HUES64 (cell line): ENCODE measurements around the gene MAP3K5.
A peak's percentile ranks its signal among the peaks of the same experiment; 100 is the strongest.

Experiments used
- H3K27ac ChIP-seq: 2 replicates; pipeline ENCODE4 v1.7.0; 2013; ENCODE audit warnings: low read depth, low read length, inconsistent platforms
- H3K27me3 ChIP-seq: 2 replicates; pipeline ENCODE4 v1.6.1; 2013; ENCODE audit warnings: mild to moderate bottlenecking, low read length; ENCODE audit not compliant: insufficient read depth
- H3K36me3 ChIP-seq: 2 replicates; pipeline ENCODE4 v1.6.1; 2013; ENCODE audit warnings: mild to moderate bottlenecking, low read length; ENCODE audit not compliant: insufficient read depth
- H3K4me1 ChIP-seq: 2 replicates; pipeline ENCODE4 v1.6.1; 2013; ENCODE audit warnings: mild to moderate bottlenecking, low read length, moderate library complexity; ENCODE audit not compliant: insufficient read depth
- H3K4me3 ChIP-seq: 2 replicates; pipeline ENCODE4 v1.5.1; 2013; ENCODE audit warnings: mild to moderate bottlenecking, low read length, moderate library complexity
- H3K9ac ChIP-seq: 2 replicates; pipeline ENCODE4 v1.6.1; 2013; ENCODE audit warnings: mild to moderate bottlenecking, low read depth, low read length
- H3K9me3 ChIP-seq: 2 replicates; pipeline ENCODE4 v1.6.1; 2013; ENCODE audit warnings: low read depth, low read length; ENCODE audit not compliant: insufficient read depth
- WGBS: fragments of 150-250, 120-280 bp; methylation state at CpG from one replicate; pipeline ENCODE4 v1.1.7; 2013; ENCODE audit warnings: missing lambda C conversion rate; 5-methylcytosine and 5-hydroxymethylcytosine counted together

MAP3K5 gene

GRCh38 chr6:136780972-136781371, 11.3 kb downstream of the MAP3K5 start:
- Histone ChIP-seq H3K9me3 (no peaks in the 10 kb centered on the region), H3K36me3 (no peaks in the 10 kb centered on the region), H3K27ac (no peak overlapping the region), H3K4me1 (no peaks in the 10 kb centered on the region; the same call in 1 of the 2 replicates), H3K4me3 (no peak overlapping the region), H3K9ac (no peak overlapping the region), H3K27me3 (no peaks in the 10 kb centered on the region)
- WGBS: 95% methylated on average over 2 of the region's 3 CpGs

- no peak overlapping the region for H3K27ac ChIP-seq
- H3K4me3 ChIP-seq: no peak overlapping the region
- no peaks in the 10 kb centered on the region for H3K36me3 ChIP-seq
- no peak overlapping the region for H3K9ac ChIP-seq
- H3K27me3 ChIP-seq: no peaks in the 10 kb centered on the region
- WGBS: 87% methylated on average over 1 of the region's 1 CpG
- no peaks in the 10 kb centered on the region for H3K9me3 ChIP-seq
- no peaks in the 10 kb centered on the region; the same call in 1 of the 2 replicates for H3K4me1 ChIP-seq
Measured at GRCh38 chr6:136779682-136780081, 12.6 kb downstream of the MAP3K5 start.

- no peaks in the 10 kb centered on the region for H3K27me3 ChIP-seq
- H3K4me1 ChIP-seq: peaks cover 8% of the 10 kb centered on the region
- no peak overlapping the region for H3K9ac ChIP-seq
- H3K27ac ChIP-seq: no peak overlapping the region
- no peaks in the 10 kb centered on the region for H3K9me3 ChIP-seq
- no peaks in the 10 kb centered on the region for H3K36me3 ChIP-seq
- 85% methylated on average over 2 of the region's 3 CpGs for WGBS
- H3K4me3 ChIP-seq: no peak overlapping the region
Measured at GRCh38 chr6:136777651-136778050, 14.6 kb downstream of the MAP3K5 start.

- Histone ChIP-seq H3K27ac (no peak overlapping the region), H3K36me3 (no peaks in the 10 kb centered on the region), H3K4me1 (peaks cover 9% of the 10 kb centered on the region), H3K27me3 (no peaks in the 10 kb centered on the region), H3K4me3 (no peak overlapping the region), H3K9me3 (no peaks in the 10 kb centered on the region), H3K9ac (no peak overlapping the region)
- WGBS: 95% methylated on average over 2 of the region's 2 CpGs
Measured at GRCh38 chr6:136775548-136775947, 16.7 kb downstream of the MAP3K5 start.

- H3K4me3 ChIP-seq: no peak overlapping the region
- H3K36me3 ChIP-seq: no peaks in the 10 kb centered on the region
- H3K27me3 ChIP-seq: no peaks in the 10 kb centered on the region
- 93% methylated on average over 3 of the region's 3 CpGs for WGBS
- H3K27ac ChIP-seq: no peak overlapping the region
- peaks cover 9% of the 10 kb centered on the region for H3K4me1 ChIP-seq
- H3K9me3 ChIP-seq: no peaks in the 10 kb centered on the region
- no peak overlapping the region for H3K9ac ChIP-seq
Measured at GRCh38 chr6:136775081-136775480, 17.2 kb downstream of the MAP3K5 start.

- Histone ChIP-seq H3K9me3 (no peaks in the 10 kb centered on the region), H3K27me3 (no peaks in the 10 kb centered on the region), H3K4me1 (peaks cover 9% of the 10 kb centered on the region), H3K9ac (no peak overlapping the region), H3K27ac (no peak overlapping the region), H3K36me3 (no peaks in the 10 kb centered on the region), H3K4me3 (no peak overlapping the region)
- 91% methylated on average over 5 of the region's 6 CpGs for WGBS
Measured at GRCh38 chr6:136774228-136775041, 17.8 kb downstream of the MAP3K5 start.

GRCh38 chr6:136773473-136773796, 18.8 kb downstream of the MAP3K5 start:
- 91% methylated on average over 3 of the region's 4 CpGs for WGBS

GRCh38 chr6:136772685-136773472, 19.4 kb downstream of the MAP3K5 start:
- H3K36me3 ChIP-seq: no peaks in the 10 kb centered on the region
- peak overlapping the region; percentile 22; the same call in 1 of the 2 replicates for H3K9ac ChIP-seq
- H3K27ac ChIP-seq: no peak overlapping the region
- peaks cover 9% of the 10 kb centered on the region for H3K4me1 ChIP-seq
- 80% methylated on average over 5 of the region's 6 CpGs for WGBS
- H3K27me3 ChIP-seq: no peaks in the 10 kb centered on the region
- H3K9me3 ChIP-seq: no peaks in the 10 kb centered on the region
- H3K4me3 ChIP-seq: no peak overlapping the region

More at GRCh38 chr6:136773473-136773796, 18.8 kb downstream of the MAP3K5 start:
- Histone ChIP-seq H3K27me3 (no peaks in the 10 kb centered on the region), H3K4me1 (peaks cover 9% of the 10 kb centered on the region), H3K9ac (peak overlapping the region; percentile 22; the same call in 1 of the 2 replicates), H3K27ac (no peak overlapping the region), H3K9me3 (no peaks in the 10 kb centered on the region), H3K4me3 (no peak overlapping the region), H3K36me3 (no peaks in the 10 kb centered on the region)

- H3K27ac ChIP-seq: no peak overlapping the region
- no peaks in the 10 kb centered on the region for H3K27me3 ChIP-seq
- H3K9me3 ChIP-seq: no peaks in the 10 kb centered on the region
- H3K36me3 ChIP-seq: no peaks in the 10 kb centered on the region
- 85% methylated on average over 2 of the region's 2 CpGs for WGBS
- no peak overlapping the region for H3K9ac ChIP-seq
- H3K4me1 ChIP-seq: peaks cover 9% of the 10 kb centered on the region
- no peak overlapping the region for H3K4me3 ChIP-seq
Measured at GRCh38 chr6:136771306-136771705, 21.0 kb downstream of the MAP3K5 start.

GRCh38 chr6:136769759-136770158, 22.5 kb downstream of the MAP3K5 start:
- WGBS: no CpG with 5 or more reads among the region's 1 CpG
- Histone ChIP-seq H3K9me3 (no peaks in the 10 kb centered on the region), H3K4me3 (no peak overlapping the region), H3K27me3 (no peaks in the 10 kb centered on the region), H3K36me3 (no peaks in the 10 kb centered on the region), H3K9ac (no peak overlapping the region), H3K27ac (no peak overlapping the region), H3K4me1 (peaks cover 9% of the 10 kb centered on the region)

- no peaks in the 10 kb centered on the region for H3K27me3 ChIP-seq
- peaks cover 9% of the 10 kb centered on the region for H3K4me1 ChIP-seq
- no peak overlapping the region for H3K4me3 ChIP-seq
- no peak overlapping the region for H3K27ac ChIP-seq
- 94% methylated on average over 2 of the region's 2 CpGs for WGBS
- no peak overlapping the region for H3K9ac ChIP-seq
- H3K36me3 ChIP-seq: no peaks in the 10 kb centered on the region
- H3K9me3 ChIP-seq: no peaks in the 10 kb centered on the region
Measured at GRCh38 chr6:136769124-136769523, 23.2 kb downstream of the MAP3K5 start.
